Natural killer cell (primary cell): ENCODE results near the gene RBFOX1. TPM values are rescaled to one million over a fixed set of nuclear protein-coding genes. Genes with fewer than 3 reads are reported as not detected.

Experiments used
- ATAC-seq, 3 donors: fragments of 150-1000 bp in 2 of 3; fragments of 200-7000 bp in 1 of 3; cut with Tn5 transposase; 1 replicate in 1 of 3; 2 replicates in 2 of 3; pipeline ENCODE4 v1.10.0; 2021; ENCODE audit warnings: mild to moderate bottlenecking in 2 of 3, moderate library complexity in 2 of 3
- DNase-seq, 2 donors: peaks; one replicate each; pipeline versions ENCODE4 v3.0.0 to v3.0.0-alpha.2; 2013 to 2021; ENCODE audit warnings: mixed read lengths in 1 of 2
- H3K27ac ChIP-seq: one replicate; pipeline ENCODE4 v1.5.1; 2013; ENCODE audit warnings: mild to moderate bottlenecking, low read length
- H3K27me3 ChIP-seq: one replicate; pipeline ENCODE4 v1.6.1; 2013; ENCODE audit warnings: low read length; ENCODE audit not compliant: control insufficient read depth, insufficient read depth
- H3K36me3 ChIP-seq: one replicate; pipeline ENCODE4 v1.6.1; 2013; ENCODE audit warnings: low read length; ENCODE audit not compliant: control insufficient read depth, insufficient read depth
- H3K4me1 ChIP-seq: one replicate; pipeline ENCODE4 v1.6.1; 2013; ENCODE audit warnings: low read length; ENCODE audit not compliant: control insufficient read depth, insufficient read depth
- H3K4me3 ChIP-seq: one replicate; pipeline ENCODE4 v1.5.1; 2013; ENCODE audit warnings: low read length
- H3K9me3 ChIP-seq: one replicate; pipeline ENCODE4 v1.6.1; 2013; ENCODE audit warnings: low read length; ENCODE audit not compliant: control insufficient read depth, insufficient read depth
- H3K27ac Mint-ChIP-seq, 2 donors: one replicate each; pipeline ENCODE4 v1.8.0; 2022; ENCODE audit warnings: mild to moderate bottlenecking in 2 of 2, mixed read lengths in 2 of 2, moderate library complexity in 1 of 2
- H3K27me3 Mint-ChIP-seq, 2 donors: one replicate each; pipeline ENCODE4 v1.8.0; 2022; ENCODE audit warnings: low read depth in 2 of 2, mixed read lengths in 2 of 2
- H3K36me3 Mint-ChIP-seq: one replicate; pipeline ENCODE4 v1.8.0; 2022; ENCODE audit warnings: mixed read lengths
- H3K4me1 Mint-ChIP-seq, 2 donors: one replicate each; pipeline ENCODE4 v1.8.0; 2022; ENCODE audit warnings: mixed read lengths in 2 of 2
- H3K4me3 Mint-ChIP-seq: one replicate; pipeline ENCODE4 v1.8.0; 2022; ENCODE audit warnings: mild to moderate bottlenecking, moderate library complexity, mixed read lengths
- H3K9me3 Mint-ChIP-seq, 2 donors: one replicate each; pipeline ENCODE4 v1.8.0; 2022; ENCODE audit warnings: mixed read lengths in 2 of 2
- CTCF ChIP-seq: fragments of 200-600 bp; IDR thresholded peaks from one replicate; pipeline ENCODE4 v1.8.0; 2022; ENCODE audit warnings: antibody characterized with exemption
- WGBS: methylation state at CpG from one replicate; pipeline ENCODE4 v1.1.7; 2013; ENCODE audit warnings: missing lambda C conversion rate; ENCODE audit not compliant: insufficient coverage; 5-methylcytosine and 5-hydroxymethylcytosine counted together
- intact Hi-C: fragments of 100-400 bp; cut with micrococcal nuclease; formaldehyde crosslinking; loops from one replicate; pipeline ENCODE4 v1.14.2; 2022
- total RNA-seq, 4 donors: library from RNA; stranded (reverse); fragments of 120-200 nt in 1 of 4; gene quantifications; one replicate each; pipeline versions ENCODE4 v1.2.3 to v1.2.4, GENCODE V29; 2013 to 2022

RBFOX1 gene
- total RNA-seq, 3 donors from 2014 or later (not counting 1 experiment from before 2014, with no cell fraction given): not detected

GRCh38 chr16:7319514-7319913, 13.1 kb upstream of the RBFOX1 start:
- Mint-ChIP-seq H3K27ac (no peak overlapping the region), H3K9me3 (peaks cover 0 to 7% of the 10 kb centered on the region in 2 donors), H3K4me1 (no peaks in the 10 kb centered on the region), H3K4me3 (no peak overlapping the region), H3K27me3 (no peaks in the 10 kb centered on the region), H3K36me3 (no peaks in the 10 kb centered on the region)
- Histone ChIP-seq H3K27me3 (no peaks in the 10 kb centered on the region), H3K4me1 (no peaks in the 10 kb centered on the region), H3K36me3 (no peaks in the 10 kb centered on the region), H3K27ac (no peak overlapping the region), H3K4me3 (no peak overlapping the region), H3K9me3 (no peaks in the 10 kb centered on the region)
- ATAC-seq: no peak
- no peak for DNase-seq
- 81% methylated on average over 4 of the region's 4 CpGs for WGBS
- intact Hi-C loops: no loop called here
- TF ChIP-seq CTCF: no peak

- ATAC-seq: no peak
- Mint-ChIP-seq H3K27ac (no peak overlapping the region), H3K4me3 (no peak overlapping the region), H3K4me1 (no peaks in the 10 kb centered on the region), H3K36me3 (no peaks in the 10 kb centered on the region), H3K9me3 (peaks cover 0 to 7% of the 10 kb centered on the region in 2 donors), H3K27me3 (no peaks in the 10 kb centered on the region)
- H3K4me3 ChIP-seq: no peak overlapping the region
- no peaks in the 10 kb centered on the region for H3K9me3 ChIP-seq
- no peak overlapping the region for H3K27ac ChIP-seq
- no peaks in the 10 kb centered on the region for H3K4me1 ChIP-seq
- no peaks in the 10 kb centered on the region for H3K27me3 ChIP-seq
- WGBS: 57% methylated on average over 1 of the region's 1 CpG
- no peaks in the 10 kb centered on the region for H3K36me3 ChIP-seq
- TF ChIP-seq CTCF: no peak
- intact Hi-C loops: no loop called here
- no peak for DNase-seq
Measured at GRCh38 chr16:7321661-7322060, 11.0 kb upstream of the RBFOX1 start.

- Histone ChIP-seq H3K9me3 (no peaks in the 10 kb centered on the region), H3K36me3 (no peaks in the 10 kb centered on the region), H3K4me1 (no peaks in the 10 kb centered on the region), H3K27me3 (no peaks in the 10 kb centered on the region), H3K27ac (no peak overlapping the region), H3K4me3 (no peak overlapping the region)
- peaks cover 3 to 10% of the 10 kb centered on the region in 2 donors for H3K9me3 Mint-ChIP-seq
- 60% methylated on average over 3 of the region's 3 CpGs for WGBS
- no peaks in the 10 kb centered on the region for H3K27me3 Mint-ChIP-seq
- H3K36me3 Mint-ChIP-seq: no peaks in the 10 kb centered on the region
- no peak overlapping the region for H3K4me3 Mint-ChIP-seq
- intact Hi-C loops: no loop called here
- no peaks in the 10 kb centered on the region for H3K4me1 Mint-ChIP-seq
- DNase-seq: no peak
- ATAC-seq: no peak
- TF ChIP-seq CTCF: no peak
- no peak overlapping the region for H3K27ac Mint-ChIP-seq
Measured at GRCh38 chr16:7324321-7324720, 8.3 kb upstream of the RBFOX1 start.

GRCh38 chr16:7325834-7326233, 6.8 kb upstream of the RBFOX1 start:
- Mint-ChIP-seq H3K36me3 (no peaks in the 10 kb centered on the region), H3K27me3 (no peaks in the 10 kb centered on the region), H3K9me3 (peaks cover 3 to 7% of the 10 kb centered on the region in 2 donors), H3K4me3 (no peak overlapping the region), H3K4me1 (no peaks in the 10 kb centered on the region), H3K27ac (no peak overlapping the region)
- Histone ChIP-seq H3K4me3 (no peak overlapping the region), H3K27ac (no peak overlapping the region), H3K9me3 (no peaks in the 10 kb centered on the region), H3K36me3 (no peaks in the 10 kb centered on the region), H3K4me1 (no peaks in the 10 kb centered on the region), H3K27me3 (no peaks in the 10 kb centered on the region)
- intact Hi-C loops: no loop called here
- no peak for DNase-seq
- 98% methylated on average over 3 of the region's 3 CpGs for WGBS
- no peak for ATAC-seq
- no peak for TF ChIP-seq CTCF
